Sigmoid colon (tissue), 7 donors: Measurements from ENCODE around the gene HEATR1. TPM values are rescaled to one million over a fixed set of nuclear protein-coding genes. Genes with fewer than 3 reads are reported as not detected.

ENCODE experiments used
- DNase-seq: peaks from one replicate; pipeline ENCODE4 v3.0.0-alpha.2; 2019
- H3K27ac ChIP-seq, 4 donors: fragments of 200-600 bp; sonication (generic); one replicate each; pipeline ENCODE4 v1.5.1; 2016 to 2019; ENCODE audit warnings: mild to moderate bottlenecking in 1 of 4
- H3K27me3 ChIP-seq, 3 donors: fragments of 200-600 bp; sonication (generic); one replicate each; pipeline ENCODE4 v1.5.1; 2019; ENCODE audit warnings: mild to moderate bottlenecking in 1 of 3
- H3K36me3 ChIP-seq, 4 donors: fragments of 200-600 bp; sonication (generic); one replicate each; pipeline ENCODE4 v1.5.1; 2016 to 2019
- H3K4me1 ChIP-seq, 4 donors: fragments of 200-600 bp; sonication (generic); one replicate each; pipeline ENCODE4 v1.5.1; 2017 to 2019
- H3K4me3 ChIP-seq, 4 donors: fragments of 200-600 bp; sonication (generic); one replicate each; pipeline ENCODE4 v1.5.1; 2017 to 2019; ENCODE audit warnings: mild to moderate bottlenecking in 2 of 4, moderate library complexity in 1 of 4
- H3K9me3 ChIP-seq, 4 donors: fragments of 200-600 bp in 3 of 4; sonication (generic) in 3 of 4; one replicate each; pipeline versions ENCODE4 v1.5.1 to v1.6.1; 2013 to 2019
- CTCF ChIP-seq, 4 experiments: fragments of 450-650 bp in 3 of 4; fragments of 200-600 bp in 1 of 4; IDR thresholded peaks; one replicate each; pipeline ENCODE4 v1.5.1; 2016 to 2019; ENCODE audit warnings: antibody characterized with exemption in 4 of 4, mild to moderate bottlenecking in 3 of 4, moderate library complexity in 2 of 4
- EP300 ChIP-seq, 4 donors: sonication (generic); formaldehyde crosslinking; IDR thresholded peaks; one replicate each; pipeline ENCODE4 v1.6.1; 2017; ENCODE audit warnings: antibody characterized with exemption in 4 of 4
- POLR2A ChIP-seq, 2 donors: fragments of 450-650 bp; IDR thresholded peaks; one replicate each; pipeline ENCODE4 v1.6.1; 2016; ENCODE audit warnings: antibody characterized with exemption in 2 of 2, mild to moderate bottlenecking in 2 of 2, moderate library complexity in 2 of 2
- POLR2AphosphoS5 ChIP-seq, 4 donors: sonication (generic); formaldehyde crosslinking; IDR thresholded peaks; one replicate each; pipeline ENCODE4 v1.6.1; 2017; ENCODE audit warnings: antibody characterized with exemption in 4 of 4
- WGBS, 2 donors: extraction: QIAGEN DNeasy Blood & Tissue Kit; methylation state at CpG; one replicate each; pipeline ENCODE4 v1.1.7; 2013; 5-methylcytosine and 5-hydroxymethylcytosine counted together
- intact Hi-C: fragments of 100-400 bp; cut with DNase I; formaldehyde crosslinking; loops from one replicate; pipeline ENCODE4 v1.15.1; 2023
- polyA plus RNA-seq, 3 donors: library from polyadenylated mRNA; stranded (reverse); fragments of 200-250 nt; gene quantifications; one replicate each; pipeline ENCODE4 v1.2.3, GENCODE V29; 2013
- total RNA-seq, 4 donors: library from RNA; depleted of rRNA; stranded (reverse); fragments of >200 nt; gene quantifications; one replicate each; pipeline ENCODE4 v1.1.0, GENCODE V29; 2016
- donor health status: healthy with polysubstance abuse.
- donor health status: Bipolar disorder and iron deficiency.
- donor health status: healthy.

Gene HEATR1
- total and polyA plus RNA-seq, 7 donors = 0.92 to 22.1 (median 14.4) TPM

- Histone ChIP-seq H3K27me3 (no peaks in the 10 kb centered on the region), H3K27ac (no peak overlapping the region), H3K36me3 (no peaks in the 10 kb centered on the region), H3K4me3 (no peak overlapping the region), H3K9me3 (no peaks in the 10 kb centered on the region), H3K4me1 (no peaks in the 10 kb centered on the region)
- DNase-seq = no peak
- WGBS, 2 donors = 86 to 88% methylated on average over 13 of the region's 13 CpGs
- no peak for TF ChIP-seq POLR2AphosphoS5 (IDR thresholded peaks at IDR 0.05)
- TF ChIP-seq POLR2A (IDR thresholded peaks at IDR 0.05) = no peak
- no peak for TF ChIP-seq EP300 (IDR thresholded peaks at IDR 0.05)
- TF ChIP-seq CTCF (IDR thresholded peaks at IDR 0.05) = no peak
- intact Hi-C loops = no loop called here
Measured at GRCh38 chr1:236638945-236639344, 34.6 kb upstream of the HEATR1 start.

- H3K27ac ChIP-seq = no peak overlapping the region
- H3K9me3 ChIP-seq = no peaks in the 10 kb centered on the region
- DNase-seq = no peak
- H3K36me3 ChIP-seq = no peaks in the 10 kb centered on the region
- H3K4me1 ChIP-seq = no peaks in the 10 kb centered on the region
- H3K27me3 ChIP-seq = no peaks in the 10 kb centered on the region
- intact Hi-C loops = no loop called here
- H3K4me3 ChIP-seq = no peak overlapping the region
- WGBS, 2 donors = 55 to 77% methylated on average over 7 of the region's 7 CpGs
- TF ChIP-seq POLR2A (IDR thresholded peaks at IDR 0.05) (no peak), POLR2AphosphoS5 (IDR thresholded peaks at IDR 0.05) (no peak), CTCF (IDR thresholded peaks at IDR 0.05) (no peak), EP300 (IDR thresholded peaks at IDR 0.05) (no peak)
Measured at GRCh38 chr1:236636017-236636416, 31.7 kb upstream of the HEATR1 start.

DNA sequence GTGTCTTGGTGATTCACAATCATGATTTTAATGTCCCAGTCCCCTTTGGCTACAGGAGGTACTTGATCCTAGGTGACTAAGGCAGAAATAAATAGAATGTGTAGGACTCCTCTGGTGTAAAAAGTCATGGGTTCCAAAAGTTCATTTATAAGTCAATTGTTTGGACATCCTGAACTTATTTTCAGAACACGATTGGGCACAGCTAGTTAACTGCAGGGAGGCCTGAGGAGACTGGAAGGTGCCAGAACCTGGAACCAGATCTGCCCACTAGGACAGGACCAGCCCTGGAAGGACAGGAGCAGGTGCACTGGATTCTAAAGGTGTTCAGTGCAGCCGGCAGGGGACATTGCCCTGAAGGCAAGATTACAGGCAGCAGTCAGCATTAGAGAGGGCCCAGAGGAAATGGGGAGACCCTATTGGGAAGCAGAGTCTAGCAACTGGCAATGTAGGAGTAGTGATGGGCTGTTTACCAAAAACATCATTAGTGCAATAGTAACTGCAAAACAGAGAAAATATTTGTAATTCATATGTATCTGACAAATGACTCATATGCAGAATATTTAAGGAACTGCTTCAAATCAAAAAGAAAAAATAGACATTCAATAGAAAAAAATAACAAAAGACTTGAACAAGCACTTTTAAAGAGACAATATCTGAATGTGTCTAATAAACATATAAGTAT is 23.6 kb upstream of the HEATR1 start:
- intact Hi-C loops = no loop called here
- no peaks in the 10 kb centered on the region for H3K4me1 ChIP-seq
- H3K27me3 ChIP-seq = no peaks in the 10 kb centered on the region
- H3K9me3 ChIP-seq = no peaks in the 10 kb centered on the region
- no peak overlapping the region for H3K4me3 ChIP-seq
- WGBS, 2 donors = 56 to 70% methylated on average over 2 of the region's 2 CpGs
- H3K27ac ChIP-seq = no peak overlapping the region
- H3K36me3 ChIP-seq = no peaks in the 10 kb centered on the region
- TF ChIP-seq POLR2A (IDR thresholded peaks at IDR 0.05) (no peak), CTCF (IDR thresholded peaks at IDR 0.05) (no peak), EP300 (IDR thresholded peaks at IDR 0.05) (no peak), POLR2AphosphoS5 (IDR thresholded peaks at IDR 0.05) (no peak)
- DNase-seq = no peak

DNA sequence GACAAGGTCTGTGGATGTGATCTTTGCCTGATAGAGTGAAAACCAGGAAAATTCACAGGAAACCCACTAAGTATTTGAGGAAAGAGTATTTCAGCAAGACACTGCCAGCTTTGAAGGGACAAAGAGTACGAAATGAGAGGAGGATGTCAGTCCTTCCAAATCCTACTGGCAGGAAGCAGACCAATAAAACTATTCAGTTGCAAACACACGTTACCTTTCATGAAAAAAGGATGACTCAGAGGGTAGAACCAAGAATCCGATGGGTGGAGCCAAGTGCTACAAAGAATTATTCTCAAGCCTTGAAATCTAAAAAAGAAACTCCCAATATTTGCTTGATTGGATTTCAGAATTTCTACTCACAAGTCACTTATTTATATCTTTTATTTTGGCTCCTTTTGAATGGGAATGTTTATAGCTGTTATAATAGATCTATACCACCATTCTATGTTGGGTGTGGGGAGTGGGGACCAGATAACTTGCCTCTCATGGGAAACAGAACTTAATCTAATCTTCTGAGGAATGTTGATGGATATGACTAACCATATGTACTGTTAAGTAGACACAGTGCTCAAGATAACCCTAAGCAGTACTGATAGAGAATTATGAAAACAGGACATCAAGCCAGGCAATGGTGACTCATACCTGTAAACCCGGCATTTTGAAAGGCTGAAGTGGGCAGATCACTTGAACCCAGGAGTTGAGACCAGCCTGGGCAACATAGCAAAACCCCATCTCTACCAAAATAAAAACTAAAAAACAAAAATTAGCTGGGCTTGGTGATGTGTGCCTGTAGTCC is 19.3 kb upstream of the HEATR1 start:
- Histone ChIP-seq H3K9me3 (peaks cover 4 to 6% (median 6%) of the 10 kb centered on the region in 4 donors), H3K27me3 (no peaks in the 10 kb centered on the region), H3K27ac (no peak overlapping the region), H3K4me1 (no peaks in the 10 kb centered on the region), H3K4me3 (no peak overlapping the region), H3K36me3 (no peaks in the 10 kb centered on the region)
- no peak for DNase-seq
- WGBS, 2 donors = 46 to 70% methylated on average over 4 of the region's 4 CpGs
- intact Hi-C loops = no loop called here
- no peak for TF ChIP-seq EP300 (IDR thresholded peaks at IDR 0.05)
- TF ChIP-seq POLR2A (IDR thresholded peaks at IDR 0.05) = no peak
- TF ChIP-seq CTCF (IDR thresholded peaks at IDR 0.05) = no peak
